Skin of body (tissue), 2 donors: Measurements from ENCODE around the gene PANK4. TPM values are rescaled to one million over a fixed set of nuclear protein-coding genes. Genes with fewer than 3 reads are reported as not detected.

Experiments
- DNase-seq: peaks from one replicate; lab custom pipeline; 2025; lab: John Stamatoyannopoulos, UW
- total RNA-seq: library from RNA; depleted of rRNA; stranded (reverse); fragments of >200 nt; gene quantifications from one replicate; pipeline ENCODE4 v1.2.3, GENCODE V29; 2014

PANK4 gene
- total RNA-seq, 1 donor from 2014 or later, result 24.1 TPM

DNA sequence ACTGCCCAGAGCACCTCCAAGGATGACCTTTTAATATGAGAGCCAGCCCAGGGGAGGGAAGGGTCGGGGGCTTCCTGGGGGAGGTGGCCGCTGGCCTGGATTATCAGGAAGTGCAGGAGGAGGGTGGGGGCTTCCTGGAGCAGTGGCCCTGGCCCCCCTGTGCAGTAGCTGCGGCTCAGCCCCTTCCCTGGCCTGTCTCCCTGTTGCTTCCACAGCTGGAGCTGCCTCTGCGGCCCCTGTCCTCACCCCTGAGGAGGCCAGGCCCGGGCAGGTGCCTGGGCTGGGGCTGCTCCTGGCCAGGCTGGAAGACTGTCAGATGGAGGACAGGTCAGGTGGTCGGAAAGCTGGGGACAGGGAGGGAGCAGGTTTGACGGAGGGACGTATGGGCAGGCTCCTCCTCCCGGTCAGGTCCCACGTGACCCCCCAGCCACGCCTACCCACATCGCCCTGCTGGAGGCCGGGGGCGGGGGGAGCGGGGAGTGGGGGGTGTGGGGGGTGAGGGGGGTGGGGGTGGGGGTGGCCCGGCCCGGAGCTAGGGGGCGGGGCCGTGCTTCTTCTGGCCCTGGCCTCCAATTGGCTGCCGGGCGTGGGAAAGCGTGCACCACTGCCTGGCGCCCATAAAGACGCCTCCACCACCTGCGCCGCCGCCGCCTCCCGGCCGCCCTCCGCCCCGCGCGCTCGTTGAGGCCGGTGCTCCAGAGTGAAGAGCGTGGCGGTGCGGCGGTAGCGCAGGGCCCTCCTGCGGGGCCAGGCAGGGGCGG is 19.5 kb upstream of the PANK4 start:
- DNase-seq, result peak; percentile 68

DNA sequence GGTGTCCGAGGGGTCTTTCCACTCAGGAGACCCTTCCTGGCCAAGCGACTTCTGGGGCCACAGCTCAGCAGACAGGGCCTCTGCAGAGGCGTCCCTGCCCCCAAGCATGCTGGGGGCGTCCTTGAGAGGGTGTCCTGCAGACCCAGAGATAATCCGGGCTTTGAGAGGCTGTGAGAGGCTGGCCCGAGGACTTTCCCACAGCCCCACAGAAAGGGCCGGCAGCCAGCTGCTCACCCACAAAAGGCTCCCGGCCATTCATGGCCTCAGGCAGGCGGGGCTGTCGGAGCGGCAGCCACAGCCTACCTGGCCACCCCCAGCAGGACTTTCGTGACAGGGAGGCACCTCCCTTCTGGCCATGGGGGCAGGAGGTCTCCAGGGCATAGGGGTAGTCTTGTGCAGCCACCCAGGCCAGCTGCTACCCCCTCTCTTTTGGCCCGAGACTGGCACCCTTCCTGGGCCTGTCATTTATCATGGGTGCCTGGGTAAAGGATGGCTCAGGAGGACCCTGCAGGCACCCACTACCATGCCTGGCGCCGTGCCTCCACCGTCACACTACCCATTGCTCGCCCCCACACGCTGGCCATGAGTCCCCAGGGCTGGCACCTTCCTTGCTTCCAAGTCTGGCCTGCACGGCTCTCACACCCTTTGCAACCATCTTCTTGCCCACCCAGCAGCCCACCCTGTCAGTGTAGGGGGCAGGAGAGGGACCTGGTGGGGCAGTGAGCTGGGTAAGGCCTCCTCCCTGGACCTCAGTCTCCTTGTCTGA is 18.7 kb upstream of the PANK4 start:
- no peak for DNase-seq

DNA sequence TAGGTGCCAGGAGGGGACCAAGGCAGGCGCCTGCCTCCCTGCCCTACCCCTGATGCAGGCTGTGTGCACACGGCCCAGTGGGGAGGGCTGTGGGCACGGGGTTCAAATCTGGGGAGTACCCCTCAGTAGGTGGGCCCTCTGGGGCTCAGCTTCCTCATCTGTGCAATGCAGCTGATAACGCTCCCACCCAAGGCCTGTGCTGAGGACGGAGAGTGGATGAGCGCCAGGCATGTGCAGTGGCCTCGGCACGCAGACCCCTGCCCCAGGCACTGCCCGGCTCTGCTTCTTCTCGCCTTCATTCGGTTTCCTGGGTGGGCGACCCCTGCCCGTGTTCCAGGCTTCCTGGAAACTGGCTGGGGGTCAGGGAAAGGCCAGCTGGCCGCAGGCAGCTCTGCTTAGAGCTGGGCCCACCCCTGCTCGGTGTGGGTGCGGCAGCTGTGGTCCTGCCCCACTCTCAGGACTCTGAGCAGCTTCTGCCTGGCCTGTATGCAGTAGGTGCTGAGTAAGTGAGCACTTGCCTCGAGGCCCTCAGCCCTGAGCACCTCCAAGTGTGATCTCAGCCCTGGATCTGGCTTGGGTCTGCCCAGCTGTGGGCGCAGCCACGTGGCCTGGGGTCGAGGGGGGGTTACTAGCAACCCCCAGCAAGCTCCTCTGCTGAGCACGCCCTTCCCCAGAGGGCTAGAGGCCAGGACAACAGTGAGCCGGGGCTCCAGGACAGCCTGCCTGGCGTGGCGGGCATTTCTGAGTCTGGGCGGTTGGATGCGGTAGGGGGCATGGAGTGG is 17.9 kb upstream of the PANK4 start:
- no peak for DNase-seq

DNA sequence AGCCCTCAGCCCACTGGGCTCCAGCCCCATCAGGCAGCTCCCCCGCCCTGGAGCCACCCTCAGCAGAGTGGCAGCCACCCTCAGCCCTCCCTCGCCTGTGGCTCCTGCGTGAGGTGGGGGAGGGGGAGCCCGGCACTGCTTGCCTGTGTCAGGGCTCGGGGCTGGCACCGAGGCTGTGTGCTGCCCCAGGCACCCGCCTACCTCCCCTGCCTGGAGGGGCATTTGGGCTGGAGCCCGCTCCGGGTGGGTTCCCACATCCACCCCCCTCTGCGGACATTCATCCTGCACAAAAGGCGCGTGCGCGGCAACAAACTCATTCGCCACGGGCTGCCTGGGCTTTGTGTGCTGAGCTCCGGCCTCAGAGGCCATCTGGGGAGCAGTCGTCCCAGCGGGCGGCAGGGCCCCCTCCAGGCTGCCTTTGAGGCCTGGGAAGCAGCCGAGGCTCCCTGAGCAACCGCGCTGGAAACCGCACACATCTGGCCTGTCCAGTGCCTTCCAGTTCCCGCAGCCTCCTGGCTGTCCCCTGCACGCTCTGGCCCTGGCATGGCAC is 17.2 kb upstream of the PANK4 start:
- DNase-seq, result no peak

DNA sequence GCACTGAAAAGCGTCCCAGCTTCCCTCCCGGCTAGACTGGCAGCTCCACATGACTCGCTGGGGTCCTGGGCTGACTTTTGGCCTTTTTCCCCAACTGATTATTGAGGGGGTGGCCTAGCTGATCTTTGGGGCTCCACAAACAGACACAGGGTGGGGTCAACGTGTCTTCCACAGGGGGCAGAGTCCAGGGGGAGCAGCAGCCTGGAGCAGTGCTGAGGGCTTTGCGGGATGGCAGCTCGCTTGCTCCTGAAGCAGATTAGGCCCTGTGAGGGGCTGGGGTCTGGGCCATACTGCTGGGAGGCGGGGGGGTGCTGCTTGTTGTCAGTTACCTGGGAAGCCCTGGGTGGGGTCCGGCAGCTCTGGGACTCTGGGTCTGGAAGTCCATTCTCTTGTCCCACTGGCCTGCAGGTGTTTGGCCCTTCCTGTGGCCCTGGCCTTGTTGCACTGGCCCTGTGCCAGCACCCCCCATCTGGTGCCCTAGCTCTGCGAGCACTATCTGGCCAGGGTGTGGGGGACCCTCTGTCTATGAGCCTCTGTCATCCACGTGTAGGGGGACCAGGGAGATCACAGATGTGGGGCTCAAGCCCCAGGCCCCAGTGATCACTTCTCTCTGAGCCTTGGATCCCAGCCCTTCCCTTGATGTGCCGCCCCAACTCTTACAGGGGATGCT is 16.0 kb upstream of the PANK4 start:
- DNase-seq, result no peak

DNA sequence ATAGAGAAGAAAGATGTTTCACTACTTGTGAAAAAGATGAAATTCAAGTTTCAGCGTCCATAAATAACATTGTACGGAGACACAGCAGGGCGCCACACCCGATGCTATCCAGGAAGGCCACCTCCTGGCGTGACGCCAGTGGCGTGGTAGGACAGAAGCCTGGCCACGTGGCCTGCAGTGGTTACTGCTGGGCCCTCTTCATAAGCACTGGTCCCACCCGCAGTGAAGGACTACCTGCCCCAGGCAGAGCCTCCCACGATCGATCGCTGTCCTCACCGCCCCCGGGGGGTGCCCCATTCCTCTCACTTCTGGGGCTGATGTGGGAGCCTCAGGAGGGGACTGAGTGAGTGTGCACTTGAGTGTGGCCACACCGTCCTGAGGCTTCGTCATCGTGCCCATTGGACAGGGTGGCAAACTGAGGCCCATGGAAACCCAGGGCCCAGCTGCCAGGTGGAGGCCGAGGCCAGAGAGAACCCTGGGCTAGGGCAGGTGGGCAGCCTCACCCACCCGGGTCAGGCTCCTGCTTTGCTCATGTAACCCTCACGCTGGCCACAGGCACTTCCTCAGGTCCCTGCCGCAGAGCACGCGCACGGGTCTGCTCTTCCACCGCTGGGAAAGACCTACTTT is 15.3 kb upstream of the PANK4 start:
- DNase-seq, result no peak

DNA sequence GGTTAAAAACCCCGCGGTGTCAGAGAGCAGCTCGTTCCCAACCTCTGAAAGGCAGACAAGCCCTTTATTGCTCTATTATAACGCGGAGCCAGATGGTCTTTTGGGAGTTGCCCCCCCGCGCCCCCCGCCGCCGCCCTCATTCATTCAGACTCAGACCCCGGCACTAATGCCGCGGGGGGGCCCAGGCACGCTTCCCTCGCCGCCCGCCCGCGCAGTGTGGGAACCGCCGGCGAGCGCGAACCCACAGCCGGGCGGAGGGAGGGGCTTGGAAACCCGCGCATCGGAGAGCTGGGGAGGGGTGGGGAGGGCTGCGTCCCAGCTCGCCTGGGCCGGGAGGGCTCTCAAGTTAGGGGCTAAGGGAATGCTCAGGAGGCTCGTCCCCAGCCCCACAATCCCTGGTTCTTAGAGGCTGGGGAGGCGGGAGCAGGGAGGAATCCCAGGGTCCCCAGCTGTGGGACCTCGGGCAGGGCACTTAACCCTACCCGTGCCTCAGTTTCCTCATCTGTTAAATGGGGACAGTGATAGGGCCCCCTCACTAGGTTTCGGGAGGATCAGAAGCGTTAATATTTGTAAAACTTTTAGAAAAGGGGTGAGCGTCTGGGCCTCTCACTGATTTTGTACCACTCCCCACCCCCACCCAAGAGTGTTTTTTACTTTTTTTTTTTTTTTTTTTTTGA is 14.6 kb upstream of the PANK4 start:
- DNase-seq, result no peak

DNA sequence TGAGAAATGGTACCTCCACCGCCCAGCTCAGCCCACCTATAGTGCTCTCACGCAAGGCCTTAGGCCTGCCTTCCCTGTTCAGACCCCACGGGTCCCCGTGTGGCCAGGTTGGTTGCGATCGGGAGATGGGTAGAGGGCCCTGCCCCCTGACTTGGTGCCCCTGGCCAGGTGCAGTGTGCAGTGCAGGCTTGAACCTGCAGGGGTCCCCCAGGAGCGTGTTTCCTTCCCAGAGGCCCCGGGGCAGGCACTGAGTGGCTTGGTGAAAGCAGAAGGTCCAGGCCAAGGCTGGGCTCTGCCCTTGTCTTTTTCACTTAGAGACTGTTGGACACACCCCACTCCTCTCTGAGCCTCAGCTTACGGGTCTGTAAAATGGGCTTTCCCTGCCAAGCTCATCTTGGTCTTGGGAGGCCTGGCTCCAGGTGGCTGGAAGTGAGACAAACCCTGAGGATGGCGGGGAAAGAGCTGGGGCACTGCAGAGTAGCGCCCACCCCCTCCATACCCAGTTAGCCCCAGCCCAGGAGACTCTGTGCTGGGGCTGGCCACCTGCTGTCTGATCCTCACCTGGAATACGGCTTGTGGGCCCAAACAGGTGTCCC is 13.0 kb upstream of the PANK4 start:
- DNase-seq, result no peak

DNA sequence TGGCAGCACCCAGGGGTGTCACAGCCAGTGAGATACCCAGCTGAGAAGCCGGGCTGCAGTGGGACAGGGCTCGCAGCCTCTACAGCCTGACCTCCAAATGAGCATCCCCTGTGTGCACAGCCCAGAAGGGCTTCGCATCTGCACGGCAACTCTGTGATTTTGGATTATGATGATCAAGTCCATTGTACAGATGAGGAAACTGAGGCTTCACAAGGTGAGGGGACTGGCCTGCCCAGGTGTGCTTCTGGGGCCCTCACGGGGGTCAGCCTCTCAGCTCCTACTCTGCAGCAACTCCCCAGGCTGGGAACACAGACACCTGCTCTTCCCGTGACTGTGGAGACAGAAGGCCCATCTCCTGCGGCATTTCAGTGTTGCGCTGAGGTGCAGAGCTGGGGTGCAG is 12.5 kb upstream of the PANK4 start:
- DNase-seq, result no peak

DNA sequence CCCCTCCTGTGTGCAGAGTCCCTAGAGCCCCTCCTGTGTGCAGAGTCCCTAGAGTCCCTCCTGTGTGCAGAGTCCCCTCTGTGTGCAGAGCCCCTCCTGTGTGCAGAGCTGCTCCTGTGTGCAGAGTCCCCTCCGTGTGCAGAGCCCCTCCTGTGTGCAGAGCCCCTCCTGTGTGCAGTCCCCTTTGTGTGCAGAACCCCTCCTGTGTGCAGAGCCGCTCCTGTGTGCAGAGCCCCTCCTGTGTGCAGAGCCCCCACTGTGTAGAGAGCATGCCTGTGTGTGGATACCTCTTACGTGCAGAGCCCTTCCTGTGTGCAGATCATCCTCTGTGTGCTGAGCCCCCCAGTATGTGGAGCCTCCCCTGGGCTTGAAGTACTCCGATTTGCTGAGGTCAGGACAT is 12.0 kb upstream of the PANK4 start:
- no peak for DNase-seq

DNA sequence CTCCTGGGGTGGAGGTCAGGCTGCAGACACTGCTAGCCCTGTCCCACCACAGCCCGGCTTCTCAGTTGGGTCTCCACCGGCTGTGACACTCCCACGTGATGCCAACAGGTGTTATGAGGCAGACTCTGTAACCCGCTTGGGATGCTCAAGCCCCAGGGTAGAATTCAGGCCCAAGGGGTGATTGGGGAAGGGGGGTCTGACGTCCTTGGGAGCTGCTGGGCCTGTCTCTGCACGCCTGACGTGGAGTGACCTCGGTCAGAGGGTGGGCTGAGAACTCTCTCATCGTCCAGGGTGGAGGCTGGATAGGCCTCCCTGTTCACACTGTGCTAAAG is 11.4 kb upstream of the PANK4 start:
- no peak for DNase-seq

DNA sequence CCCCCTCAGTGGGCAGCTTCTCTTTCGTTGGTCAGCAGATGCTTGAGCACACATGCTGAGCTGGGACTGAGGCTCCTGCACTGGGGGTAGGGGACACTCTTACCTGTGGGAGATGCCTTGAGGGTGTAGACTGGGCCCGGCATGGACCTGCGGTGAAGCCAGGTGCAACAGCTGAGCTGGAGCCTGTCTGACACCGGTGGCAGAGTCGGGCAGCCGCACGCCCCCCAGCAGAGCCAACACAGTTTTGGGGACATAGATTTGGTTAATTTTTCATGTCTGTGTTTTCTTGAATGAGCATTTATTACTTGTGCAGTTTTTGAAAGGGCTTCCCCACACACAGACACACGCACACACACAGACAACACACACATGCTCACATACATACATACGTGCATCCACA is 9.6 kb upstream of the PANK4 start:
- DNase-seq, result no peak

DNA sequence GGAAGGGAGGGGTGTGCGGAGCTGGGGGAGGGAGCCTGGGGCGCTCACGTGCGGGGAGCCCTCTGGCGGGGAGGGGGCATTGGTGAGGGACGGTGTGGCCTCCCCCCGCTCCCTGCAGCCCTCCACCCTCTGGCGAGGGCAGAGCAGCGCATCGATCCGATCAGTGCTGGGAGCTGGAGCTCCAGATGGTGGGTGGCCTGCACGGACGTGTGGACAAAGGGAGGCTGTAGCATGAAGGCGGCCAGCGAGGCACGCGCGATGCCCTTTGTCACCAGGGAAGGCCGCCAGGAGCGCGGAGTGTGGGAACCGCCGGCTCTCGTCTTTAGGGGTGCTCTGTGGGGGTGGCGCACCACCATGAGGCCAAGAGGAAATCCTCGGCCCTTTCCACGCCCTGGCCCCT is 9.1 kb upstream of the PANK4 start:
- DNase-seq, result no peak

DNA sequence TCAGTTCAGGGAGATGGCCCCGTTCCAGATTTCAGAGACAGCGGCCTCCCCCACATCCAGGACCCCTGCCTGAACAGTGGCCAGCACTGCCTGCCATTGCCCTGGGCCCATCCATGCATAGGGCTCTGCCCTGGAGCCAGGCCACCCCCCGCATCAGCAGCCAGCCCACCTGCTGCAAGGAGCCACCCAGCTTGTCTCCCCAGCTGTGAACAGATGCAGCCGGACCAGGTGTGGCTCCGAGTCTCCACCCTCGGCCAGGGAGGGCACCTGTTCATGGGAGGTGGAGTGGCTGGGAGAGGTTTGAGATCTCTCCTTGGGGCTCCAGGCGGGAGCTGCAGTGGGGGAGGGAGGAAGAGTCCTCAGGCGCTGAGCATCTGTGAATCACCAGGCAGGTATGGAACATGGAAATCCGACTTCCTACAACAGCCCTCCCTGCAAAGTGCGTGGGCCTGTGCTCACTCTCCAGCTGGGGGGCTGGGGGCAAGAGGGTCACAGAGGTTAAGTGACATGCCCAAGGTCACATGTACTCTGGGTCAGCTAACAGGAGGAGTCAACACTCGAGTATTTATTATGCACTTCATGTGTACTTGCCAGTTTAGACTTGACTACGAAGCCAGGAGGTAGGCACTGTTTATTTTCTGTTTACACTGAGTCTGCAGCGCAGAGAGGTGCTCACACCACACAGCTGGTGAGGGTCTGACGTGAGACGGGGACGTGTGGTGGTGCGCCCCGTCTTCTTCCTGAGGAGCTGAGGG is 8.5 kb upstream of the PANK4 start:
- no peak for DNase-seq

DNA sequence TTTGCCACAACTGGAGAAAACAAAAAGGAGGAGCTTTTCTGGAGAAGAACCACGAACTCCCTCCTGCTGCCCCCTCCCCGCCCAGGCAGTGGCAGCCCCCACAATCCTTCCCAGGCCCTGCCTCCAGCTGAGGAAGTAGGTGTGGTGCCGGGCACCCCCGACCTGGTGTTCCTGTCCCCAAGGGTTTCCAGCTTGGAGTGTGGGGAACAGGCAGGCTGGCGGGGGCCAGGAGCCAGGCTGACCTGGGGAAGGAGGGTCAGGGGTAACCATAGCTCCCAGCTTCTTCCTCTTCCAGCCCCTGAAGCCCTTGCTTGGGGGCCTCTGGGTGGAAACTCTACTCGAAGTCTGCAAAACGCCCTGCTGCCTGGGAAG is 7.9 kb upstream of the PANK4 start:
- DNase-seq, result no peak

DNA sequence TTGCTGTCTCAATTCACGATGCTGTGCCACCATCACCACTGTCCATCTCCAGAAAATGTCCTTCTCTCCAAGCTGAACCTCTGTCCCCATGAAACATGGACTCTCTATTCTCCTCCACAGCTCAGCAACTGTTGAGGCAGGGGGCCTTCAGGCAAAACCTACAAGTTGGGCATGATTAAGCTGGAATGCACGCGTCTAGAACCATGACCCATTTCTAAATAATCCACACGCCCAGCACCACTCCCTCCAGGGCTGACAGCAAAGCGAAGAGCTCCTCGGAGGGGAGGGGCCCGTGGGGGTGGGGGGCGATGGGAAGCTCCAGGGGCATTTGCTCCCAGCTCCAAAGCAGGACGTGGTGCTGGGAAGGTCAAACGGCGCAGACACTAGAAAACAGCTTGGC is 7.0 kb upstream of the PANK4 start:
- peak; percentile 22 for DNase-seq

DNA sequence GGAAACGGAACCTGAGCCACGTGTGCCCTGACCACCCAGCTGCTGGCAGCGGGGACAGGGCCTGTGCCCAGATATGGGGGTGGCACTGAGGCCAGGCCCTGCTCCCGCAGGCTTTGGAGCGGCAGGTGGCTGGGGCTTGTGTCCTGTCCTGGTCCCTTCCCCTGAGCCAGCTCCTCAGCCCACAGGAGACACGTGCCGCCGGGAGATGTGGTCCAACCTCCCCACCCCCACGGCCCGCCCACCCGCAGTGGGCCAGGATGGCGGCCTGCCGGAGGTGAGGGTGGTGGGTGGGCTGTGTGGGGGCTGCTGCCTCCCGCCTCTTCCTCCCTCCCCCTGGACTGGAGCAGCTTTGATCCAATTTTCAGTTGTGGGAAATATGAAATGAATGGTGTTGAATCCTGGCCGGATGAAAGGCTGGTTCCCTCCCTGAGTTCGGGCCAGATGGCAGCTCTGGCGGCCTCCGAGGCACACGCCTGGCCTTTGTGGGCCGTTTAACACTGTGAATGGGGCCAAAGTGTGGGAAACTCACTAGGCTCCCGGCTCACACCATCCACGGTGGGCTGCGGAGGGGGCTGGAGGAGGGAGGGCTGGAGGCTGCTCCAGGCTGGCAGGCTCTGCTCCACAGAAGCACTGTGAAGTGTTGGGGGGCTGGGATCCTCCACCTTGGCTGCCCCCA is 6.2 kb upstream of the PANK4 start:
- no peak for DNase-seq

DNA sequence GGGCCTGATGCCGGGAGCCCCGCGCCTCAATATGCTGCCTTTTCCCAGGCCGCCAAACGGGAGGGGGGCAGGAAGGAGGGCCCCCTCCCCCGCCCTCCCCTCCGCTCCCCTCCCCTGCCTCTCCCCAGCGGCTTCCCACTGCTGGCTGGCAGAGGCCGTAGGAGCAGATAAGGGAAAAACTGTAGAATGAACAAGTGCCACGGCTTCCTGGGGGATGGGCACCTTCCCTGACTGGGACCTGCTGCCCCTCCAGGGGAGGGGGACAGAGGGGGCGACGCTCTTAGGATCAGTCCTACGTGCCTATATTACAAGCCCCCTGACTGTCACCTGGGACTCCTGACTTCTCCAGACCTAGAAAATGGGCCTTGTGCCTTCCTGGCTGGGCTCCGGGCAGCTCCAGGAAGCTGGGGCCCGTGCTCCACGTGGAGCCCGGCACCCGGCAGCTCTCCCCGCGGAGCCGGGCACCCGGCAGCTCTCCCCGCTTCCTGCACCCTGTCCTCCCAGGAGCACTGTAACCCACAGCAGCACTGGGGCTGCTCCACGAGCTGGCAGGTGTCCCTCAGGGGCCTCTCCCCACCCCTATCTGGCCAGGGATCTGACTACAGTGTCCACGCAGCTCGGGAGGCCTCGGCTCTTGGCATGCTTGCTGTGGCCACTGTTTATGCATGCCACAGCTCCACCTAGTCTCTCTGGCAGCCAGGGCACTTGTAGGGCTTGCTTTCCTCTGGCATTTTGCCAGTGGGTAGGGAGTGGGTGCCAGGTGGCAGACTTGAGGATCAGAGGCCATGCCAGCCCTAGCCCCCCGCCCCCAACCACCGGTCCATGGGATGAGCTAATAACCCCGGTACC is 4.3 kb upstream of the PANK4 start:
- no peak for DNase-seq
